SK-N-SH (cell line): ENCODE data around the gene C10orf88. TPM values are rescaled to one million over a fixed set of nuclear protein-coding genes. Genes with fewer than 3 reads are reported as not detected.

ENCODE experiments used
- CTCF ChIA-PET: fragments of 300-600, 350-600 bp; formaldehyde crosslinking; extraction: SDS; loops from one replicate; lab custom pipeline; 2021; lab: Yijun Ruan, JAX
- POLR2A ChIA-PET: fragments of 350-600 bp; sonication (Branson Sonifier 250); formaldehyde crosslinking; extraction: SDS; loops from one replicate; lab custom pipeline; 2020; ENCODE audit warnings: antibody characterized with exemption, inconsistent platforms; lab: Yijun Ruan, JAX
- DNase-seq: peaks from one replicate; pipeline ENCODE4 v3.0.0; 2012
- H2AFZ ChIP-seq: fragments of 200-600 bp; sonication (generic); 2 replicates; pipeline ENCODE4 v1.8.1; 2016; ENCODE audit warnings: antibody characterized with exemption, mild to moderate bottlenecking, low read depth
- H3F3A ChIP-seq: fragments of 200-600 bp; sonication (generic); replicated peaks from 2 replicates; pipeline ENCODE3; 2016; ENCODE audit warnings: antibody characterized with exemption, mild to moderate bottlenecking; ENCODE audit not compliant: insufficient read depth
- H3K27ac ChIP-seq, 2 experiments: fragments of 200-500 bp in 1 of 2; fragments of 200-600 bp in 1 of 2; sonication (Bioruptor generic) in 1 of 2; sonication (generic), shearing (Covaris generic) in 1 of 2; 2 replicates each; pipeline versions ENCODE4 v1.5.1 to v1.6.1; 2014 to 2016; ENCODE audit warnings: low read depth in 2 of 2, inconsistent platforms in 1 of 2, low read length in 1 of 2, mild to moderate bottlenecking in 1 of 2, mixed read lengths in 1 of 2
- H3K27me3 ChIP-seq: fragments of 200-600 bp; sonication (generic), shearing (Covaris generic); 2 replicates; pipeline ENCODE4 v1.6.1; 2016; ENCODE audit warnings: mixed run types; ENCODE audit not compliant: insufficient read depth
- H3K36me3 ChIP-seq, 2 experiments: fragments of 200-500 bp in 1 of 2; fragments of 200-600 bp in 1 of 2; sonication (Bioruptor generic) in 1 of 2; sonication (generic) in 1 of 2; replicated peaks in 1 of 2; 2 replicates each; pipeline versions ENCODE3 to v1.5.1; 2014 to 2016; ENCODE audit warnings: low read length in 1 of 2, mild to moderate bottlenecking in 1 of 2; ENCODE audit not compliant: insufficient read depth in 2 of 2, control insufficient read depth in 1 of 2
- H3K4me1 ChIP-seq, 2 experiments: fragments of 200-500 bp in 1 of 2; fragments of 200-600 bp in 1 of 2; sonication (Bioruptor generic) in 1 of 2; sonication (generic), shearing (Covaris generic) in 1 of 2; 2 replicates each; pipeline versions ENCODE4 v1.5.1 to v1.6.1; 2014 to 2016; ENCODE audit warnings: low read depth in 1 of 2, low read length in 1 of 2, mixed run types in 1 of 2; ENCODE audit not compliant: insufficient read depth in 2 of 2, control insufficient read depth in 1 of 2
- H3K4me2 ChIP-seq: fragments of 200-600 bp; sonication (generic), shearing (Covaris generic); 2 replicates; pipeline ENCODE4 v1.6.1; 2017; ENCODE audit warnings: mixed run types
- H3K4me3 ChIP-seq, 2 experiments: fragments of 200-500 bp in 1 of 2; fragments of 200-600 bp in 1 of 2; sonication (Bioruptor generic) in 1 of 2; sonication (generic), shearing (Covaris generic) in 1 of 2; 2 replicates each; pipeline versions ENCODE4 v1.5.1 to v1.8.1; 2014 to 2016; ENCODE audit warnings: low read depth in 2 of 2, inconsistent platforms in 1 of 2, low read length in 1 of 2, mild to moderate bottlenecking in 1 of 2, mixed read lengths in 1 of 2, moderate library complexity in 1 of 2
- H3K79me2 ChIP-seq: fragments of 200-600 bp; sonication (generic); 2 replicates; pipeline ENCODE4 v1.8.1; 2017; ENCODE audit warnings: mild to moderate bottlenecking; ENCODE audit not compliant: insufficient read depth
- H3K9ac ChIP-seq: fragments of 200-600 bp; sonication (generic); 2 replicates; pipeline ENCODE4 v1.6.1; 2017; ENCODE audit warnings: mixed run types
- H3K9me2 ChIP-seq: fragments of 200-600 bp; sonication (generic); 2 replicates; pipeline ENCODE4 v1.6.1; 2017; ENCODE audit warnings: mixed run types
- H3K9me3 ChIP-seq: fragments of 200-600 bp; sonication (generic); 2 replicates; pipeline ENCODE4 v1.6.1; 2017; ENCODE audit warnings: mixed run types, mild to moderate bottlenecking, moderate library complexity
- H4K20me1 ChIP-seq: fragments of 200-600 bp; sonication (generic); 2 replicates; pipeline ENCODE4 v1.6.1; 2017; ENCODE audit warnings: mild to moderate bottlenecking, mixed run types; ENCODE audit not compliant: insufficient read depth
- CTCF ChIP-seq: fragments of 200-600 bp; sonication (generic); IDR thresholded peaks from 2 replicates; pipeline ENCODE4 v1.6.1; 2017; ENCODE audit warnings: antibody characterized with exemption, mild to moderate bottlenecking, moderate library complexity
- EZH2phosphoT487 ChIP-seq: fragments of 200-600 bp; sonication (generic); IDR thresholded peaks from 2 replicates; pipeline ENCODE4 v1.6.1; 2017; ENCODE audit warnings: low read depth, mixed run types, mild to moderate bottlenecking, antibody characterized with exemption, moderate library complexity, borderline replicate concordance
- FOXM1 ChIP-seq: IDR thresholded peaks from 2 replicates; pipeline ENCODE4 v1.4.0; 2012; ENCODE audit warnings: low read depth, mild to moderate bottlenecking
- GABPA ChIP-seq: IDR thresholded peaks from 2 replicates; pipeline ENCODE4 v1.4.0; 2012; ENCODE audit warnings: low read depth, mild to moderate bottlenecking
- MAX ChIP-seq: IDR thresholded peaks from 2 replicates; pipeline ENCODE4 v1.4.0; 2012; ENCODE audit warnings: low read depth
- MXI1 ChIP-seq: IDR thresholded peaks from 2 replicates; pipeline ENCODE4 v1.6.1; 2012; ENCODE audit warnings: mild to moderate bottlenecking, low read depth, low read length, improper control_type of control experiment
- RAD21 ChIP-seq: IDR thresholded peaks from 2 replicates; pipeline ENCODE4 v1.6.1; 2012; ENCODE audit warnings: mild to moderate bottlenecking, low read length
- REST ChIP-seq: IDR thresholded peaks from 2 replicates; pipeline ENCODE4 v1.6.1; 2012; ENCODE audit warnings: mild to moderate bottlenecking, low read depth, low read length, moderate library complexity
- RXRA ChIP-seq: IDR thresholded peaks from 2 replicates; pipeline ENCODE4 v1.4.0; 2012; ENCODE audit warnings: low read depth, mild to moderate bottlenecking, borderline replicate concordance
- SIN3A ChIP-seq: IDR thresholded peaks from 2 replicates; pipeline ENCODE4 v1.6.1; 2012; ENCODE audit warnings: low read depth, mild to moderate bottlenecking, low read length, moderate library complexity, borderline replicate concordance
- SMC3 ChIP-seq: IDR thresholded peaks from 2 replicates; pipeline ENCODE4 v1.6.1; 2012; ENCODE audit warnings: low read depth, low read length, improper control_type of control experiment
- TAF1 ChIP-seq: IDR thresholded peaks from 2 replicates; pipeline ENCODE4 v1.6.1; 2012; ENCODE audit warnings: low read depth, mild to moderate bottlenecking, low read length, moderate library complexity, borderline replicate concordance
- USF1 ChIP-seq: IDR thresholded peaks from 2 replicates; pipeline ENCODE4 v1.4.0; 2012; ENCODE audit warnings: low read depth, borderline replicate concordance
- YY1 ChIP-seq: IDR thresholded peaks from 2 replicates; pipeline ENCODE4 v1.4.0; 2012; ENCODE audit warnings: low read depth, mild to moderate bottlenecking
- ZBTB33 ChIP-seq: IDR thresholded peaks from 2 replicates; pipeline ENCODE4 v1.4.0; 2012; ENCODE audit warnings: low read depth, borderline replicate concordance
- WGBS: methylation state at CpG from one replicate; pipeline ENCODE4 v1.1.6; 2017; ENCODE audit warnings: low lambda C conversion rate; 5-methylcytosine and 5-hydroxymethylcytosine counted together
- polyA plus RNA-seq, 3 experiments: library from polyadenylated mRNA; depleted of rRNA; stranded (reverse); fragments of >200 nt; gene quantifications; 2 replicates each; pipeline ENCODE4 v1.2.3, GENCODE V29; 2012

Gene C10orf88
- polyA plus RNA-seq, 1 of the 3 experiments (the other 2 are of a cell fraction) = 2.7 TPM

- TF ChIP-seq USF1 (no peak), EZH2phosphoT487 (no peak), YY1 (no peak), SIN3A (no peak), TAF1 (no peak), ZBTB33 (no peak), MXI1 (no peak), FOXM1 (no peak), CTCF (no peak)
Measured at GRCh38 chr10:122984708-122985107, 30.7 kb upstream of the C10orf88 start (continued).

GRCh38 chr10:122983898-122984297 lies 29.9 kb upstream of the C10orf88 start:
- ChIA-PET POLR2A (no interaction called here), CTCF (interaction anchor here (0.6 to 3.5 kb wide), 4 partner anchors 11 to 277 kb away, joined by 3 to 15 read pairs (median 4); no protein-coding TSS in a partner anchor)
- no peak overlapping the region for H3K9ac ChIP-seq
- 96% methylated on average over 6 of the region's 6 CpGs for WGBS
- no peak overlapping the region for H3K4me2 ChIP-seq
- DNase-seq = no peak
- H3K4me1 ChIP-seq = peaks cover 4 to 6% of the 10 kb centered on the region in 2 experiments; a peak in 2 of 4 replicates
- peaks cover 10% of the 10 kb centered on the region for H3F3A ChIP-seq
- H3K27me3 ChIP-seq = no peaks in the 10 kb centered on the region
- H3K36me3 ChIP-seq = peaks cover 12 to 26% of the 10 kb centered on the region in 2 experiments
- no peaks in the 10 kb centered on the region for H3K9me3 ChIP-seq
- TF ChIP-seq TAF1 (no peak), RAD21 (no peak), USF1 (no peak), SMC3 (no peak), REST (no peak), ZBTB33 (no peak), EZH2phosphoT487 (no peak), MAX (no peak), GABPA (no peak), RXRA (no peak)
- H3K9me2 ChIP-seq = no peaks in the 10 kb centered on the region
- H2AFZ ChIP-seq = no peak overlapping the region
- H3K4me3 ChIP-seq = no peak overlapping the region
- H3K27ac ChIP-seq = no peak overlapping the region
- H3K79me2 ChIP-seq = no peaks in the 10 kb centered on the region
- H4K20me1 ChIP-seq = no peaks in the 10 kb centered on the region
